Endothelial cell of umbilical vein (primary cell): ENCODE data around the gene NDUFB4. TPM values are rescaled to one million over a fixed set of nuclear protein-coding genes. Genes with fewer than 3 reads are reported as not detected.
A peak's percentile ranks its signal among the peaks of the same experiment; 100 is the strongest.

ENCODE experiments used
- BruUV-seq: library from RNA; stranded (reverse); fragments of 400-500 nt; replicated peaks from 2 replicates; lab custom pipeline; 2021; lab: Mats Ljungman, UMichigan
- CTCF ChIA-PET: fragments of 300-600, 350-600 bp; sonication (Branson Sonifier 250); formaldehyde crosslinking; loops from one replicate; lab custom pipeline; 2021; ENCODE audit warnings: antibody characterized with exemption, inconsistent platforms; lab: Charles Lee
- POLR2A ChIA-PET: fragments of 300-600, 350-600 bp; sonication (Branson Sonifier 250); formaldehyde crosslinking; loops from one replicate; lab custom pipeline; 2021; ENCODE audit warnings: antibody characterized with exemption, inconsistent platforms; lab: Charles Lee
- DNase-seq: peaks from one replicate; pipeline ENCODE4 v3.0.0-alpha.2; 2011; ENCODE audit warnings: low read depth, low spot score
- FAIRE-seq: peaks from 2 replicates; lab custom pipeline; 2011; peaks lifted over from hg19 to GRCh38; lab: Jason Lieb, UNC
- H2AFZ ChIP-seq: 2 replicates; pipeline ENCODE4 v1.6.0; 2012; ENCODE audit warnings: low read depth, low read length, control low read depth, inconsistent platforms
- H3K27ac ChIP-seq: 2 replicates; pipeline ENCODE4 v1.5.1; 2011; ENCODE audit warnings: low read depth, mild to moderate bottlenecking, control low read depth, low read length, moderate library complexity; ENCODE audit not compliant: insufficient read depth
- H3K27me3 ChIP-seq, 2 experiments: 2 replicates each; pipeline versions ENCODE4 v1.6.0 to v1.6.1; 2011; ENCODE audit warnings: low read length in 2 of 2, mixed read lengths in 1 of 2; ENCODE audit not compliant: control insufficient read depth in 2 of 2, insufficient read depth in 2 of 2
- H3K36me3 ChIP-seq, 2 experiments: 2 replicates in 1 of 2; 3 replicates in 1 of 2; pipeline ENCODE4 v1.5.1; 2011; ENCODE audit warnings: low read length in 2 of 2, mild to moderate bottlenecking in 1 of 2, moderate library complexity in 1 of 2; ENCODE audit not compliant: control insufficient read depth in 2 of 2, insufficient read depth in 2 of 2; ENCODE audit errors: extremely low read depth in 1 of 2
- H3K4me1 ChIP-seq: 3 replicates; pipeline ENCODE4 v1.5.1; 2011; ENCODE audit warnings: mild to moderate bottlenecking, low read length; ENCODE audit not compliant: control insufficient read depth, insufficient read depth; ENCODE audit errors: extremely low read depth
- H3K4me2 ChIP-seq: 2 replicates; pipeline ENCODE4 v1.6.1; 2011; ENCODE audit warnings: low read length, control low read depth, mixed read lengths; ENCODE audit not compliant: insufficient read depth
- H3K4me3 ChIP-seq, 3 experiments: fragments of 200-600 bp in 1 of 3; sonication (generic), shearing (Covaris generic) in 1 of 3; replicated peaks in 1 of 3; 2 replicates each; pipeline ENCODE4 v1.5.1; 2011 to 2016; ENCODE audit warnings: control low read depth in 3 of 3, low read length in 3 of 3, mild to moderate bottlenecking in 2 of 3, inconsistent platforms in 1 of 3, low read depth in 1 of 3, moderate library complexity in 1 of 3; ENCODE audit not compliant: insufficient read depth in 1 of 3
- H3K79me2 ChIP-seq: 2 replicates; pipeline ENCODE4 v1.6.0; 2012; ENCODE audit warnings: low read length, inconsistent platforms; ENCODE audit not compliant: control insufficient read depth, insufficient read depth
- H3K9ac ChIP-seq: replicated peaks from 2 replicates; pipeline ENCODE3; 2011; ENCODE audit warnings: low read length, control low read depth; ENCODE audit not compliant: insufficient read depth; ENCODE audit errors: extremely low read depth
- H3K9me1 ChIP-seq: replicated peaks from 3 replicates; pipeline ENCODE4 v1.6.0; 2011; ENCODE audit warnings: mild to moderate bottlenecking, low read length; ENCODE audit not compliant: control insufficient read depth, insufficient read depth; ENCODE audit errors: extremely low read depth
- H3K9me3 ChIP-seq: replicated peaks from 2 replicates; pipeline ENCODE4 v1.5.1; 2012; ENCODE audit warnings: low read length, inconsistent platforms; ENCODE audit not compliant: control insufficient read depth, insufficient read depth
- H4K20me1 ChIP-seq: replicated peaks from 2 replicates; pipeline ENCODE3; 2011; ENCODE audit warnings: mild to moderate bottlenecking, low read length; ENCODE audit not compliant: control insufficient read depth, insufficient read depth; ENCODE audit errors: extremely low read depth
- EZH2 ChIP-seq: IDR thresholded peaks from 2 replicates; pipeline ENCODE4 v1.6.1; 2012; ENCODE audit warnings: borderline replicate concordance, low read depth, mild to moderate bottlenecking, moderate library complexity, low read length, inconsistent platforms; ENCODE audit not compliant: severe bottlenecking
- FOS ChIP-seq: IDR thresholded peaks from 2 replicates; pipeline ENCODE4 v1.6.1; 2011; ENCODE audit warnings: mild to moderate bottlenecking, low read length, moderate library complexity, borderline replicate concordance; ENCODE audit not compliant: insufficient read depth
- GATA2 ChIP-seq: IDR thresholded peaks from 2 replicates; pipeline ENCODE4 v1.7.0; 2011; ENCODE audit warnings: low read depth, mild to moderate bottlenecking, moderate library complexity, mixed read lengths, low read length; ENCODE audit not compliant: insufficient read length, insufficient read depth
- JUN ChIP-seq: IDR thresholded peaks from 2 replicates; pipeline ENCODE4 v1.6.1; 2011; ENCODE audit warnings: borderline replicate concordance, low read depth; ENCODE audit not compliant: insufficient read length, insufficient read depth
- MYC ChIP-seq: IDR thresholded peaks from one replicate; pipeline ENCODE4 v1.6.1; 2011; ENCODE audit warnings: mild to moderate bottlenecking, low read depth, low read length
- POLR2A ChIP-seq: IDR thresholded peaks from 2 replicates; pipeline ENCODE4 v1.6.1; 2012; ENCODE audit warnings: low read depth, mild to moderate bottlenecking, control low read depth, low read length
- POLR2AphosphoS5 ChIP-seq: IDR thresholded peaks from 2 replicates; pipeline ENCODE4 v1.6.1; 2012; ENCODE audit warnings: low read depth, mild to moderate bottlenecking, control low read depth, low read length, moderate library complexity; ENCODE audit not compliant: insufficient read depth
- dilution Hi-C: fragments of 300-500 bp; cut with MboI; formaldehyde crosslinking; loops from one replicate; pipeline ENCODE4 v1.15.0; 2019; ENCODE audit warnings: low sequenced_read_pairs; ENCODE audit not compliant: extremely low pct_ligation_motif_present
- intact Hi-C: fragments of 100-400 bp; cut with micrococcal nuclease; formaldehyde crosslinking; loops from one replicate; pipeline ENCODE4 v1.10.0; 2022
- polyA plus RNA-seq, 4 experiments: library from polyadenylated mRNA; depleted of rRNA in 3 of 4; stranded (reverse) in 3 of 4; unstranded in 1 of 4; fragments of >200 nt; gene quantifications; 2 replicates each; pipeline versions ENCODE4 v1.2.1 to v1.2.3, GENCODE V29; 2011 to 2012; ENCODE audit warnings: missing spikeins in 1 of 4
- total RNA-seq: library from RNA; stranded (reverse); gene quantifications from 2 replicates; pipeline ENCODE4 v1.2.3, GENCODE V29; 2021
- TF ChIP-seq, protein P1 (sequence below): IDR thresholded peaks from 2 replicates; pipeline ENCODE4 v1.6.1; 2011; ENCODE audit not compliant: insufficient read depth, insufficient read length
- TF ChIP-seq, protein P2 (sequence below), 2 donors: IDR thresholded peaks; 1 replicate in 1 of 2; 2 replicates in 1 of 2; pipeline ENCODE4 v1.5.1; 2011; ENCODE audit warnings: low read length in 2 of 2, mild to moderate bottlenecking in 2 of 2, moderate library complexity in 2 of 2, control low read depth in 1 of 2, inconsistent platforms in 1 of 2, low read depth in 1 of 2; ENCODE audit not compliant: insufficient read depth in 1 of 2; ENCODE audit errors: extremely low read depth in 1 of 2

Gene NDUFB4
- total and polyA plus RNA-seq, 2 donors (not counting 3 experiments of a cell fraction or from before 2014, with no cell fraction given) = 140 to 191 TPM

DNA sequence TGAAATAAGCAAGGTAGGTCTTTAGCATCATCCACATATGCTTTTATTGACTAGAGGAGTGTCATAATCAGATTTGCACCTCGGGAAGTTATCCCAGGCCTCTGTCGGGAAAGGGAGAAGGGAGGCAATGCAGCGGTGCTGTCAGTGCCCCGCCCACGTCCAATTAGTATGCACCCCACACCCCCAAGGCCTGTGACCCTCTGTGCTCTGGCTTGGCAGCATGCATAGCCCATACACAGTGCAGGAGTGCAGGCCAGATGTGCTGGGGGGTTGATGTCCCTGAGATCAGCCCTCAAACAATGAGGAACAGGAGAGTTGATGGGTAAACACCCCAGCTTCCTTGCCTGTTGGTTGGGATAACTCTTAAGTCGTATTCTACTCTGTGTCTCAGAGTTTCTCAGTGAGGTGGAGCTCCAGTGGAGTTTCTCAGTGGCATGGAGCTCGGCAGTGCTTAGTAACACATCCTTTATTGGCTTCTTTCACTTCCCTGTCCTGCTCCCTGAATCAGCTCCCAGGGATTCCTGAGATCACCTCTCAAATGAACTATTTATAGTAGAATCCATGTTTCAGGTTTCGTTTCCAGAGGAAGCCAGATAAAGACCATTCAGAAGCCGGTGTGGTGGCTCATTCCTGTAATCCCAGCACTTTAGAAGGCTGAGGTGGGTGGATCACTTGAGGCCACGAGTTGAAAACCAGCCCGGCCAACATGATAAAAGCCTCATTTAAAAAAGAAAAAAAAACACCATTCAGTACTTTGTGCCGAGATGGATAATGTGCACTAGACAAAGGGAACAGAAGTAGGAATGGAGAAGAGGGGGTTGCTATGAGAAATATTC, 26.7 kb upstream of the NDUFB4 start:
- intact Hi-C loops (no loop called here), dilution Hi-C loops (no loop called here)
- no peak overlapping the region for H3K9ac ChIP-seq
- no peaks in the 10 kb centered on the region for H3K79me2 ChIP-seq
- H3K9me1 ChIP-seq = no peaks in the 10 kb centered on the region
- CTCF ChIA-PET = interaction anchor here (0.9 to 3.1 kb wide), 7 partner anchors 9 to 226 kb away, joined by 3 to 19 read pairs (median 5); partner anchors contain the start of gene NDUFB4
- H3K4me1 ChIP-seq = no peaks in the 10 kb centered on the region
- H3K36me3 ChIP-seq = no peaks in the 10 kb centered on the region
- DNase-seq (no peak), FAIRE-seq (no peak)
- no peak overlapping the region for H3K4me2 ChIP-seq
- no peaks in the 10 kb centered on the region for H3K9me3 ChIP-seq
- no peak overlapping the region for H3K27ac ChIP-seq
- BruUV-seq = no TSS peak
- H4K20me1 ChIP-seq = no peaks in the 10 kb centered on the region
- no peaks in the 10 kb centered on the region for H3K27me3 ChIP-seq
- TF ChIP-seq, protein P1, sequence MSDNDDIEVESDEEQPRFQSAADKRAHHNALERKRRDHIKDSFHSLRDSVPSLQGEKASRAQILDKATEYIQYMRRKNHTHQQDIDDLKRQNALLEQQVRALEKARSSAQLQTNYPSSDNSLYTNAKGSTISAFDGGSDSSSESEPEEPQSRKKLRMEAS = no peak
- TF ChIP-seq, protein P2, sequence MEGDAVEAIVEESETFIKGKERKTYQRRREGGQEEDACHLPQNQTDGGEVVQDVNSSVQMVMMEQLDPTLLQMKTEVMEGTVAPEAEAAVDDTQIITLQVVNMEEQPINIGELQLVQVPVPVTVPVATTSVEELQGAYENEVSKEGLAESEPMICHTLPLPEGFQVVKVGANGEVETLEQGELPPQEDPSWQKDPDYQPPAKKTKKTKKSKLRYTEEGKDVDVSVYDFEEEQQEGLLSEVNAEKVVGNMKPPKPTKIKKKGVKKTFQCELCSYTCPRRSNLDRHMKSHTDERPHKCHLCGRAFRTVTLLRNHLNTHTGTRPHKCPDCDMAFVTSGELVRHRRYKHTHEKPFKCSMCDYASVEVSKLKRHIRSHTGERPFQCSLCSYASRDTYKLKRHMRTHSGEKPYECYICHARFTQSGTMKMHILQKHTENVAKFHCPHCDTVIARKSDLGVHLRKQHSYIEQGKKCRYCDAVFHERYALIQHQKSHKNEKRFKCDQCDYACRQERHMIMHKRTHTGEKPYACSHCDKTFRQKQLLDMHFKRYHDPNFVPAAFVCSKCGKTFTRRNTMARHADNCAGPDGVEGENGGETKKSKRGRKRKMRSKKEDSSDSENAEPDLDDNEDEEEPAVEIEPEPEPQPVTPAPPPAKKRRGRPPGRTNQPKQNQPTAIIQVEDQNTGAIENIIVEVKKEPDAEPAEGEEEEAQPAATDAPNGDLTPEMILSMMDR (IDR thresholded peaks at IDR 0.05; ENCODE audit: extremely low read depth in 1 of 2, insufficient read depth in 1 of 2, low read depth in 1 of 2, low read length in 2 of 2) = no peak
- no peak for TF ChIP-seq POLR2A
- no peak for TF ChIP-seq JUN
- no peak for TF ChIP-seq POLR2AphosphoS5
- TF ChIP-seq GATA2 = no peak
- TF ChIP-seq EZH2 = no peak
- no peak for TF ChIP-seq FOS
- TF ChIP-seq MYC = no peak
- POLR2A ChIA-PET = interaction anchor here (0.6 kb wide), 1 partner anchor 32 kb away, joined by 4 read pairs; no protein-coding TSS in a partner anchor
- H3K4me3 ChIP-seq = no peak overlapping the region
- H2AFZ ChIP-seq = peak overlapping the region; percentile 54
